ENCODE data around the gene CSNK1G2. TPM values are rescaled to one million over a fixed set of nuclear protein-coding genes. Genes with fewer than 3 reads are reported as not detected.

Gene CSNK1G2
- total and polyA plus RNA-seq, 2 of the 13 experiments (the other 11 are each of a cell fraction or from before 2014, with no cell fraction given): 53.8 to 72.5 TPM

- TF ChIP-seq, protein P1, sequence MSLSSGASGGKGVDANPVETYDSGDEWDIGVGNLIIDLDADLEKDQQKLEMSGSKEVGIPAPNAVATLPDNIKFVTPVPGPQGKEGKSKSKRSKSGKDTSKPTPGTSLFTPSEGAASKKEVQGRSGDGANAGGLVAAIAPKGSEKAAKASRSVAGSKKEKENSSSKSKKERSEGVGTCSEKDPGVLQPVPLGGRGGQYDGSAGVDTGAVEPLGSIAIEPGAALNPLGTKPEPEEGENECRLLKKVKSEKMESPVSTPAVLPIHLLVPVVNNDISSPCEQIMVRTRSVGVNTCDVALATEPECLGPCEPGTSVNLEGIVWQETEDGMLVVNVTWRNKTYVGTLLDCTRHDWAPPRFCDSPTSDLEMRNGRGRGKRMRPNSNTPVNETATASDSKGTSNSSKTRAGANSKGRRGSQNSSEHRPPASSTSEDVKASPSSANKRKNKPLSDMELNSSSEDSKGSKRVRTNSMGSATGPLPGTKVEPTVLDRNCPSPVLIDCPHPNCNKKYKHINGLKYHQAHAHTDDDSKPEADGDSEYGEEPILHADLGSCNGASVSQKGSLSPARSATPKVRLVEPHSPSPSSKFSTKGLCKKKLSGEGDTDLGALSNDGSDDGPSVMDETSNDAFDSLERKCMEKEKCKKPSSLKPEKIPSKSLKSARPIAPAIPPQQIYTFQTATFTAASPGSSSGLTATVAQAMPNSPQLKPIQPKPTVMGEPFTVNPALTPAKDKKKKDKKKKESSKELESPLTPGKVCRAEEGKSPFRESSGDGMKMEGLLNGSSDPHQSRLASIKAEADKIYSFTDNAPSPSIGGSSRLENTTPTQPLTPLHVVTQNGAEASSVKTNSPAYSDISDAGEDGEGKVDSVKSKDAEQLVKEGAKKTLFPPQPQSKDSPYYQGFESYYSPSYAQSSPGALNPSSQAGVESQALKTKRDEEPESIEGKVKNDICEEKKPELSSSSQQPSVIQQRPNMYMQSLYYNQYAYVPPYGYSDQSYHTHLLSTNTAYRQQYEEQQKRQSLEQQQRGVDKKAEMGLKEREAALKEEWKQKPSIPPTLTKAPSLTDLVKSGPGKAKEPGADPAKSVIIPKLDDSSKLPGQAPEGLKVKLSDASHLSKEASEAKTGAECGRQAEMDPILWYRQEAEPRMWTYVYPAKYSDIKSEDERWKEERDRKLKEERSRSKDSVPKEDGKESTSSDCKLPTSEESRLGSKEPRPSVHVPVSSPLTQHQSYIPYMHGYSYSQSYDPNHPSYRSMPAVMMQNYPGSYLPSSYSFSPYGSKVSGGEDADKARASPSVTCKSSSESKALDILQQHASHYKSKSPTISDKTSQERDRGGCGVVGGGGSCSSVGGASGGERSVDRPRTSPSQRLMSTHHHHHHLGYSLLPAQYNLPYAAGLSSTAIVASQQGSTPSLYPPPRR (CRISPR knock-in tag; IDR thresholded peaks at IDR 0.05; ENCODE audit: borderline replicate concordance): no peak
- no peak for TF ChIP-seq ZNF414 (CRISPR knock-in tag; IDR thresholded peaks at IDR 0.05)
- no peak for TF ChIP-seq ZNF790 (CRISPR knock-in tag; IDR thresholded peaks at IDR 0.05; ENCODE audit: borderline replicate concordance)
- TF ChIP-seq IRF1 (CRISPR knock-in tag; IDR thresholded peaks at IDR 0.05; ENCODE audit: low read depth): no peak
- no peak for TF ChIP-seq MBNL3 (CRISPR knock-in tag; conservative IDR thresholded peaks at IDR 0.05)
- peak; percentile 30; the same call in 1 of the 2 replicates for TF ChIP-seq ZNF143 (CRISPR knock-in tag; IDR thresholded peaks at IDR 0.05)
- no peak for TF ChIP-seq ZSCAN29 (CRISPR knock-in tag; conservative IDR thresholded peaks at IDR 0.05)
- no peak for TF ChIP-seq ZNF484 (CRISPR knock-in tag; IDR thresholded peaks at IDR 0.05; ENCODE audit: borderline replicate concordance, low read depth)
- TF ChIP-seq SP140L (CRISPR knock-in tag; IDR thresholded peaks at IDR 0.05; ENCODE audit: borderline replicate concordance): no peak
- TF ChIP-seq RFX5 (IDR thresholded peaks at IDR 0.05; ENCODE audit: low read depth, low read length): no peak
- no peak for TF ChIP-seq SRF (IDR thresholded peaks at IDR 0.05; ENCODE audit: low read depth, low read length)
- TF ChIP-seq ZNF674 (CRISPR knock-in tag; IDR thresholded peaks at IDR 0.05; ENCODE audit: low read depth): no peak
- no peak for TF ChIP-seq ZFYVE20 (CRISPR knock-in tag; IDR thresholded peaks at IDR 0.05; ENCODE audit: borderline replicate concordance, low read depth)
- peak; percentile 54; the same call in 1 of the 2 replicates for TF ChIP-seq PHF21A (CRISPR knock-in tag; IDR thresholded peaks at IDR 0.05)
- no peak for TF ChIP-seq IKZF4 (CRISPR knock-in tag; IDR thresholded peaks at IDR 0.05; ENCODE audit: borderline replicate concordance, low read depth, not compliant biosample characterization)
- no peak for TF ChIP-seq ELF1 (CRISPR knock-in tag; IDR thresholded peaks at IDR 0.05)
- no peak for TF ChIP-seq KDM2A (CRISPR knock-in tag; IDR thresholded peaks at IDR 0.05; ENCODE audit: borderline replicate concordance, low read depth)
- no peak for TF ChIP-seq KMT2A (CRISPR knock-in tag; IDR thresholded peaks at IDR 0.05)
- no peak for TF ChIP-seq PHF20 (CRISPR knock-in tag; IDR thresholded peaks at IDR 0.05)
- TF ChIP-seq ZNF574 (CRISPR knock-in tag; IDR thresholded peaks at IDR 0.05): no peak
- no peak for TF ChIP-seq ZSCAN12 (CRISPR knock-in tag; IDR thresholded peaks at IDR 0.05)
- TF ChIP-seq ZNF75D (CRISPR knock-in tag; IDR thresholded peaks at IDR 0.05; ENCODE audit: borderline replicate concordance): no peak
Observed at GRCh38 chr19:1902923-1903322, 38.0 kb upstream of the CSNK1G2 start (continued).
